ENCODE data around the gene SDR42E1.

The SDR42E1 gene, protein sequence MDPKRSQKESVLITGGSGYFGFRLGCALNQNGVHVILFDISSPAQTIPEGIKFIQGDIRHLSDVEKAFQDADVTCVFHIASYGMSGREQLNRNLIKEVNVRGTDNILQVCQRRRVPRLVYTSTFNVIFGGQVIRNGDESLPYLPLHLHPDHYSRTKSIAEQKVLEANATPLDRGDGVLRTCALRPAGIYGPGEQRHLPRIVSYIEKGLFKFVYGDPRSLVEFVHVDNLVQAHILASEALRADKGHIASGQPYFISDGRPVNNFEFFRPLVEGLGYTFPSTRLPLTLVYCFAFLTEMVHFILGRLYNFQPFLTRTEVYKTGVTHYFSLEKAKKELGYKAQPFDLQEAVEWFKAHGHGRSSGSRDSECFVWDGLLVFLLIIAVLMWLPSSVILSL

GRCh38 chr16:82011199-82011641, at the start of gene SDR42E1:
SDR42E1 (minus strand) TSS chr16:82011470; CDS start chr16:82000858, 10,612 bp downstream.
- FAIRE-seq (peak; percentile 9), DNase-seq (ENCODE audit: low spot score) (peak; percentile 90)

DNA sequence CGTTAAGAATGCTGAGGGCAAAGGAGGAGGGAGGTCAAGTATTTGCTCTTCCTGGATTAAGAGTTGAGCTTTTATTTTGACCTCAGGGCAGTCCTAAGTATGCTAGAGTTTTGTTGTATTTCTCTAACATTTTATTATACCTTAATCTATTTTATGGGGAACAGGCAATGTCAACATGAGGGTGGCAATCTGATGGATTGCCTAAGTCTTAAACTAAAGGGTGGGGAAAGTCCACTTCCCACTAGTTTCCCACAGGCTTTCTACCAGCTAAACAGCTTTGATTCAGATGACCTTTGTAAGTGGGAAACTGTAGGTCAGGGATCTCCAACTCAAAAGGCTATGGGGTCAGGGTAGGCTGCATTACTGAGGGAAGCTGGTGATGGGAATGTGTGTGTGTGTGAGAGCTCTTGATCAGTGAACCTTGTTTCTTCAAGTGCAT, 48.7 kb upstream of the SDR42E1 start:
- no peak for DNase-seq (ENCODE audit: low spot score)
- no peak for FAIRE-seq

DNA sequence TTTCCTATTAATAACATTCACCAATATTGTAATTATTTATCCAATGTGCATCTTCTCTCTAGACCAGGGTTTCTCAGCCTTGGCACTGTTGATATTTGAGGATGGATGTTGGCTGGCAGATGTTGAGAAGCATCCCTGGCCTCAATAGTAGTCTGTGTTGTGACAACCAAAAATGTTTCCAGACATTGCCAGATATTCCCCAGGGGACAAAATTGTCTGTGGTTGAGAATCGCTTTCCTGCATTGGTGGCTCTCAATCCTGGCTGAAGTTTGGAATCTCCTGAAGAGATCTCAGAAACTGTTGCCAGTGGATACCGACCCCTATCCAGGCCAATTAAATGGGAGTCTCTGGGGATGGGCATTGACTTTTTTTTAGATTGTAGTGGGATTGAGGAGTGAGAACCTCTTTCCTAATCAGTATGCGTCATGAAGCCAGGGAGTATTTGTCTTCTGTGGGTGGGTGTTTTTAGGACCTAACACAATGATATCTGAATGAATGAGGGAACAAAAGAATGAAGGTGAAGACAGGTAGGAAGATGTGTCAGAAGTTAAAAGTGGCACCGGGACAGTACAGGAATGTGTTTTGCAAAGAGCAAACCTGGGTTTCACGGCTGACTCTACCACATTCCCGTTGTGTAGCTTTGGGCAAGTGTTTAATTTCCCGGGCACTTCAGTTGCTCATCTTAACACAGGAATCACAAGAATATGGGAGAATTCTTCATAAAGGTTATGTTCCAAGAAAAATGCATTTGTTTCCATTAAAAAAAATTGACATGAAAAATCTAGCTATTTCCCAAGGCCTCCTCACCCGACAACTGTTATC, 48.1 kb upstream of the SDR42E1 start:
- FAIRE-seq (no peak), DNase-seq (ENCODE audit: low spot score) (no peak)

DNA sequence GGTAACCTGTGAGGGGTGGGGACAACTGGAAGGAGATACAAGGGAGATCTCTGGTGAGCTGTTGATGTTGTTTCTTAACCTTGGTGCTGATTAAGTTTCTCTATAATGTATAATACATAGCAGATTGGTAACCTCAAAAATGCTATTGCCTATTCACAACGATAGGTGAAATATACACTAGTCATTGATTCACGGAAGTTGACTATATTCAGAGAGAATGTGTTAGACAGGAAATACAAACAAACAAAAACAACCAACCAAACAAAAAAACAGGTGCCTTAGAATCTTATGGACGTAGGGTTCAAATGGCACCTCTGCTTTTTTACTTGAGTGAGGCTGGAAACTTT, 45.3 kb upstream of the SDR42E1 start:
- DNase-seq (ENCODE audit: low spot score) (no peak), FAIRE-seq (no peak)

GRCh38 chr16:82055728-82056549, 44.7 kb upstream of the SDR42E1 start:
- DNase-seq (ENCODE audit: low spot score) (no peak), FAIRE-seq (no peak)

GRCh38 chr16:82055117-82055516, 43.8 kb upstream of the SDR42E1 start:
- no peak for DNase-seq (ENCODE audit: low spot score)

GRCh38 chr16:82051656-82052055, 40.4 kb upstream of the SDR42E1 start:
- FAIRE-seq (no peak), DNase-seq (ENCODE audit: low spot score) (no peak)

More at GRCh38 chr16:82055117-82055516, 43.8 kb upstream of the SDR42E1 start:
- no peak for FAIRE-seq

- no peak for DNase-seq (ENCODE audit: low spot score)
- FAIRE-seq, result no peak
These were observed 39.7 kb upstream of the SDR42E1 start for GRCh38 chr16:82050909-82051357.

GRCh38 chr16:82050506-82050905, 39.2 kb upstream of the SDR42E1 start:
- FAIRE-seq, result no peak

GRCh38 chr16:82049484-82049883, 38.2 kb upstream of the SDR42E1 start:
- FAIRE-seq, result no peak
- DNase-seq (ENCODE audit: low spot score), result no peak

More at GRCh38 chr16:82050506-82050905, 39.2 kb upstream of the SDR42E1 start:
- no peak for DNase-seq (ENCODE audit: low spot score)

DNA sequence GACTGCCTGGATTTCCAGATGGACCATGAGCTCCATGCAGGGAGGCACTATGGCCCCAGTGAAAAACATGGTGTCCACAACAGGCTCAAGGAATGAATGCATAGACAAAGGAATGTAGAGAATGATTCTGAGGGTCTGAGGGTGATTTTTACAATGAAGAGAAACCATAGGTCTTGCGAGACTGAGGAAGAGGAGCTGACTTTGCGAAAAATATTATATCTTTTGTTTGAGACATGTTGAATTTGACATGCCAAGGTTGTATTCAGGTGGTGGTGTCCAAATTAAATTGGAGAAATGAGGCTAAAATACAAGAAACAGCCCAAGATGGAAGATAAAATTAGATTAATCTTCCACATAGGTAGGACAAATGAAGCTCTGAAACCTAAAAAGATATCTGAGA, 36.5 kb upstream of the SDR42E1 start:
- DNase-seq (ENCODE audit: low spot score) (no peak), FAIRE-seq (no peak)

DNA sequence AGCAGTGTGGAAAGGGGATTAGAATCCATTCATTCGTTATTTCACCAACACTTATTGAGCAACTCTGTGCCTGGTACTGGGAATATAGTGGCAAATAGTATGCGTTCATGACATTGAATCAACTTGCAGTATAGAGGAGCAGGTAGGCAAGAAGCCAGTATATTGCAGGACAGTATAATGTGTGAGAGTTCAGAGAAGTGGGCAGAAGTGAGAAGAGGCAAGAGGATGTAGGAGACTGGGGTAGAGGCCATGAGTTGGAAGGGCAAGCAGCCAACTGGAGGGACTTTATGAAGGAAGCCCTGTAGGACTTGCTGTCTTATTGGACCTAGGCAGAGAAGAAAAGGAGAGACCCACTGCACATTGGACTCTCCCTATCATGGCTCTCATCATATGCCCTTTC, 36.1 kb upstream of the SDR42E1 start:
- FAIRE-seq, result no peak
- DNase-seq (ENCODE audit: low spot score), result no peak

DNA sequence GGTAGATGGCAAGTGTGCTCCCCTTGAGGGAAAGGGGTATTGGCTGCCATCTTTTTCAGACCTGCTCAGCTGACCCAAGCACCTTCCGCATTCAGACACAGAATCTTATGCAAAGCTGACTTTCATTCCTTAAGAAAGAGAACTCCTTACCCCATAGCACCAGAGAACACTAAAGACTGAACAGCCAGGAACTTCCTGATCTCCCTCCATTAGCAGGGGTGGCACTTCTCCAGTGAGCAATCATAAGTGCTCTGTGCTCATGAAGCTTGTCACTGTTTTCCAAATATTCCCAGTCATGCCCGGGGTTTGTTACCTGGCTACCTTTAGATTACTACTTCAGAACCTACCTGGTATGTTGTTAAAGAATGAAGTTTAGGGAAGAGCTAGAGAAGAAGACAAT, 35.7 kb upstream of the SDR42E1 start:
- DNase-seq (ENCODE audit: low spot score) (no peak), FAIRE-seq (no peak)

DNA sequence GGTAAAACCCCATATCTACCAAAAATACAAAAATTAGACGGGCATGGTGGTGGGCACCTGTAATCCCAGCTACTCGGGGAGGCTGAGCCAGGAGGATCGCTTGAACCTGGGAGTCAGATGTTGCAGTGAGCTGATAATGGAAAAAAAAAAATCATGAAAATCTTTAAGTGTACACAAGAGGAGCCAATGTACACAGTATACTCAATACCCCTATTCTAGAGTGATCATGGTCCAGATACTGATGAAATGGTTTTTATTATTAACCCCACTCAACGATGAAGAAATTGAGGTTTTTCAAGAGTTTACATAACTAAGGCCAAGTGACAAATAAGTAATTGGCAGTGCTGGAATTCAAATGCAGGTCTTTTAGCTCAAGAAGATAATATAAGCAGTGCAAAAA, 35.3 kb upstream of the SDR42E1 start:
- FAIRE-seq (no peak), DNase-seq (ENCODE audit: low spot score) (no peak)

GRCh38 chr16:82045465-82045864, 34.2 kb upstream of the SDR42E1 start:
- FAIRE-seq (no peak), DNase-seq (ENCODE audit: low spot score) (no peak)

GRCh38 chr16:82044585-82044911, 33.3 kb upstream of the SDR42E1 start:
- DNase-seq (ENCODE audit: low spot score) (no peak), FAIRE-seq (no peak)

DNA sequence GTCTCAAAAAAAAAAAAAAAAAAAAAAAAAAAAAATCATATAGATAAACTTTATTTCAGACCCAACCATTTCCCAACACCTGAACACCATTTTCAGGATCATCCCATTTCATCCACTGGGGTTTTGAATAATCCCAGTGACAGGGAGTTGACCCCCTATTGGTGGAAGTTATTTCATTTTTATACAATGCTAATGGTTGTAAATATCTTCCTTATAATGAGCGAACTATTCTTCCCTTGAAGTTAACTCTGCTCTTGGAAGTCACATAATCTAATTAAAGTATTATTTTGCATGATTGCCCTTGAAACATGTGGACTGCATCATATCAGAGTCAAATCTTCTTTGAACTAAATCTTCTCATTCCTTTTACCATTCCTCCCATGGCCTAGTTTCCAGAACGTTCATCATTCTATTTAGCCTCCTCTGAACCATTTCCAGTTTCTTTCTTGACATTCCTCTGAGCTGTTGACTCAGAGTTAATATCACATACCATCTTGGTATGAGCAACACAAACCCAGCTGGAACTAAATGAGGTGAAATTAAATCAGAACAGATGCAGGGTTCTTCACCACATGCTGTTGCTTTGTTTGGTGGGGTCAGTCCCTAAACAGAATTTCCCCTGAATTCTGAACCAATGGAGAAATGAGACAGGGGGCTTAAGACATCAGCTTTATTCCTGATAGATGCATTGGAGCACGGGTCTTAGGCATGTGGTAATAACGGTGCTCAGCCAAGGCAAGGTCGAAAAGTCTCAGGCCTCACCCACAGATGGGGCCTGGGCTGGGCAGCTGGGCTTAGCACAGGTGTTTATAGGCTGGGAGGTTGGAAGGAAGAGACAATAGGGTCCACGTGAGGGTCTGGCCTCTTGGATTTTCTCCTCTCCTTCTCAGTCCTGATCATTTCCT, 32.7 kb upstream of the SDR42E1 start:
- FAIRE-seq (no peak), DNase-seq (ENCODE audit: low spot score) (no peak)

GRCh38 chr16:82042846-82043245, 31.6 kb upstream of the SDR42E1 start:
- no peak for DNase-seq (ENCODE audit: low spot score)
- no peak for FAIRE-seq

DNA sequence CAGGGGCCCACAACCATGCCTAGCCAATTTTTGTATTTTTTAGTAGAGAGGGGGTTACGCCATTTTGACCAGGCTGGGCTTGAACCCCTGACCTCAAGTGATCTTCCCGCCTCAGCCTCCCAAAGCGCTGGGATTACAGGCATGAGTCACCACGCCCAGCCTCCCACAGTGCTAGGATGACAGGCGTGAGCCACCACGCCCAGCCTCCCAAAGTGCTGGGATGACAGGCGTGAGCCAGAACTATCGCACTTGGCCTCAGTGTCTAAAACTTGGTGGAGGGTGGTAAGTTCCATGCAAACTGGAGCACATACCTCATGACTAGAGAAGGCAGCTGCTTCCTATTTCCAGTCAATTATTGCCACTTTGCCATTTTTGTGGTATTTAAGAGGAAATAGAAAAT, 30.9 kb upstream of the SDR42E1 start:
- FAIRE-seq, result no peak
- DNase-seq (ENCODE audit: low spot score), result no peak

- DNase-seq (ENCODE audit: low spot score) (no peak), FAIRE-seq (no peak)
These were observed 30.3 kb upstream of the SDR42E1 start for GRCh38 chr16:82041542-82041941.

GRCh38 chr16:82040296-82040695, 29.0 kb upstream of the SDR42E1 start:
- DNase-seq (ENCODE audit: low spot score) (no peak), FAIRE-seq (no peak)
